ENCODE data around the gene DSCAML1.
"Not testable (repeated sequence)": the region's sequence is repeated elsewhere in the genome, so short reads cannot be mapped to it uniquely, and the experiment has no call there.

DNA sequence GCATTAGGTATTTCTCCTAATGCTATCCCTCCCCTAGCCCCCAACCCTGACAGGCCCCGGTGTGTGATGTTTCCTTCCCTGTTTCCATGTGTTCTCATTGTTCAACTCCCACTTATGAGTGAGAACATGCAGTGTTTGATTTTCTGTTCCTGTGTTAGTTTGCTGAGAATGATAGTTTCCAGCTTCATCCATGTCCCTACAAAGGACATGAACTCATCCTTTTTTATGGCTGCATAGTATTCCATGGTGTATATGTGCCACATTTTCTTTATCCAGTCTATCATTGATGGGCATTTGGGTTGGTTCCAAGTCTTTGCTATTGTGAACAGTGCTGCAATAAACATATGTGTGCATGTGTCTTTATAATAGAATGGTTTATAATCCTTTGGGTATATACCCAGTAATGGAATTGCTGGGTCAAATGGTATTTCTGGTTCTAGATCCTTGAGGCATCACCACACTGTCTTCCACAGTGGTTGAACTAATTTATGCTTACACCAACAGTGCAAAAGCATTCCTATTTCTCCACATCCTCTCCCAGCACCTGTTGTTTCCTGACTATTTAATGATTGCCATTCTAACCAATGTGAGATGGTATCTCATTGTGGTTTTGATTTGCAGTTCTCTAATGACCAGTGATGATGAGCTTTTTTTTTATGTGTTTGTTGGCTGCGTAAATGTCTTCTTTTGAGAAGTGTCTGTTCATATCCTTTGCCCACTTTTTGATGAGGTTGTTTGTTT is 397.7 kb downstream of the DSCAML1 start:
- not testable (repeated sequence) for TF ChIP-seq EZH2 (IDR thresholded peaks at IDR 0.05; ENCODE audit: insufficient read depth, poor library complexity, severe bottlenecking); EZH2phosphoT487 (IDR thresholded peaks at IDR 0.05; ENCODE audit: insufficient read depth, low read depth)
